Pancreas (tissue), 10 donors: ENCODE measurements around the gene TMIGD1. TPM values are rescaled to one million over a fixed set of nuclear protein-coding genes. Genes with fewer than 3 reads are reported as not detected.

Experiments
- ATAC-seq, 4 donors: fragments of 200-7000 bp; cut with Tn5 transposase; one replicate each; pipeline versions ENCODE4 v1.8.0 to v1.9.1; 2020; ENCODE audit warnings: mild to moderate bottlenecking in 4 of 4, moderate library complexity in 4 of 4
- DNase-seq, 6 donors: peaks; one replicate each; pipeline ENCODE4 v3.0.0-alpha.2; 2020
- FAIRE-seq: peaks from 2 replicates; lab custom pipeline; 2012; peaks lifted over from hg19 to GRCh38; lab: Jason Lieb, UNC
- H3K27ac ChIP-seq, 4 donors: fragments of 200-600 bp; sonication (generic); 1 replicate in 3 of 4; 2 replicates in 1 of 4; pipeline versions ENCODE4 v1.5.0 to v1.8.0; 2020
- H3K27me3 ChIP-seq, 4 donors: fragments of 200-600 bp; one replicate each; pipeline ENCODE4 v1.8.0; 2021
- H3K36me3 ChIP-seq, 3 donors: fragments of 200-600 bp; sonication (generic) in 1 of 3; one replicate each; pipeline versions ENCODE4 v1.5.0 to v1.8.0; 2020 to 2021
- H3K4me1 ChIP-seq, 3 donors: fragments of 200-600 bp; one replicate each; pipeline ENCODE4 v1.8.0; 2021
- H3K4me3 ChIP-seq, 4 donors: fragments of 200-600 bp; sonication (generic) in 2 of 4; one replicate each; pipeline versions ENCODE4 v1.5.0 to v1.8.0; 2020 to 2021
- H3K9me3 ChIP-seq, 4 donors: fragments of 200-600 bp; one replicate each; pipeline ENCODE4 v1.8.0; 2021
- WGBS, 2 donors: extraction: QIAGEN DNeasy Blood & Tissue Kit; methylation state at CpG; one replicate each; pipeline ENCODE4 v1.1.7; 2013; 5-methylcytosine and 5-hydroxymethylcytosine counted together
- intact Hi-C, 3 donors: fragments of 100-400 bp; cut with DNase I; formaldehyde crosslinking; loops; one replicate each; pipeline versions ENCODE4 v1.11.1 to v1.14.2; 2022
- polyA plus RNA-seq, 2 donors: library from polyadenylated mRNA; stranded (reverse); fragments of 200-250 nt; gene quantifications; one replicate each; pipeline ENCODE4 v1.2.3, GENCODE V29; 2013
- total RNA-seq, 6 donors: library from RNA; stranded (reverse); fragmentation: NEBNext Ultra II Directional in 4 of 6; extraction: Animal tissue kit (Norgen Biotek cat#: 25700) in 4 of 6; gene quantifications; one replicate each; pipeline versions ENCODE4 v1.2.1 to v1.2.4, GENCODE V29; 2021 to 2023
- TF ChIP-seq, protein P1 (sequence below), 4 donors: fragments of 200-600 bp; sonication (generic) in 3 of 4; IDR thresholded peaks; one replicate each; pipeline versions ENCODE4 v1.5.0 to v1.8.0; 2021; ENCODE audit warnings: antibody characterized with exemption in 4 of 4
- donor health status: healthy with polysubstance abuse.
- donor health status: DM: no; HTN: no; CAD: no; lungs with moderate emphysema.
- donor health status: DM: no; HTN: no; CAD: no.
- donor health status: control.
- donor health status: control.
- donor health status: Bipolar disorder and iron deficiency.
- donor health status: DM: yes; HTN: yes; CAD: no.
- donor health status: DM: no; HTN: no; CAD: no.
- donor health status: DM: no; HTN: no; CAD: no.
- donor health status: DM: yes; HTN: yes; CAD: no.

The TMIGD1 gene
- total and polyA plus RNA-seq, 8 donors = not detected

DNA sequence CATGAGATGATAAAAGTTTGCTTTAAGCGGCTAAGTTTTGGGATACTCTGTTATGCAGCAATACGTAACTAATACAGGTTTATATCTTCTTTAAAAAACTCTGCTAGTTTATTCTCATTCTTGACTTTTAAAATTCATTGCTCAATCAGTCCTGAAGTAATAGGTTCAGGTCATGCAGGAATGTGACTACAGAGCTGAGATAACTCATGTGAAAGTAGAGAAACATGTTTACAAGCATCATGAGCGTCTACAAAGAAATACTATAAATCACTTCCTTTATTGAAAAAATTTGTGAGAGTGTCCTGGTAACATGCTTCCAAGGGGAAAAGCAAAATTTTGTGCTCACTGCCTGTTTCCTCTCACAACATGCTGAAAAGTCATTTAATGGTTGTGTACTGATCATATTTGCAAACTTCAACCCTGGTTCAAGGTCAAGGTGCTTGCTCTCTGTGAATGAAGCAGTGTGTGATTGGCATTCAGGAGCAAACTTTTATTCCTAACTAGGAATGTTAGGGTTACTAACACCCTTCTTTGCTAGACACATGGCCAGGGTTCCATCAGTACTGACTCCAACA, 12.5 kb upstream of the TMIGD1 start:
- FAIRE-seq (no peak), ATAC-seq (no peak), DNase-seq (no peak)
- Histone ChIP-seq H3K27me3 (no peaks in the 10 kb centered on the region), H3K9me3 (no peaks in the 10 kb centered on the region), H3K36me3 (no peaks in the 10 kb centered on the region), H3K4me3 (no peak overlapping the region), H3K4me1 (peaks cover 29 to 35% (median 32%) of the 10 kb centered on the region in 3 donors), H3K27ac (peak overlapping the region in 2 of 4 donors; percentile 83 to 92)
- WGBS, 2 donors = 83% methylated on average over 3 of the region's 3 CpGs
- TF ChIP-seq, protein P1, sequence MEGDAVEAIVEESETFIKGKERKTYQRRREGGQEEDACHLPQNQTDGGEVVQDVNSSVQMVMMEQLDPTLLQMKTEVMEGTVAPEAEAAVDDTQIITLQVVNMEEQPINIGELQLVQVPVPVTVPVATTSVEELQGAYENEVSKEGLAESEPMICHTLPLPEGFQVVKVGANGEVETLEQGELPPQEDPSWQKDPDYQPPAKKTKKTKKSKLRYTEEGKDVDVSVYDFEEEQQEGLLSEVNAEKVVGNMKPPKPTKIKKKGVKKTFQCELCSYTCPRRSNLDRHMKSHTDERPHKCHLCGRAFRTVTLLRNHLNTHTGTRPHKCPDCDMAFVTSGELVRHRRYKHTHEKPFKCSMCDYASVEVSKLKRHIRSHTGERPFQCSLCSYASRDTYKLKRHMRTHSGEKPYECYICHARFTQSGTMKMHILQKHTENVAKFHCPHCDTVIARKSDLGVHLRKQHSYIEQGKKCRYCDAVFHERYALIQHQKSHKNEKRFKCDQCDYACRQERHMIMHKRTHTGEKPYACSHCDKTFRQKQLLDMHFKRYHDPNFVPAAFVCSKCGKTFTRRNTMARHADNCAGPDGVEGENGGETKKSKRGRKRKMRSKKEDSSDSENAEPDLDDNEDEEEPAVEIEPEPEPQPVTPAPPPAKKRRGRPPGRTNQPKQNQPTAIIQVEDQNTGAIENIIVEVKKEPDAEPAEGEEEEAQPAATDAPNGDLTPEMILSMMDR (IDR thresholded peaks at IDR 0.05) = no peak
- intact Hi-C loops = no loop called here

DNA sequence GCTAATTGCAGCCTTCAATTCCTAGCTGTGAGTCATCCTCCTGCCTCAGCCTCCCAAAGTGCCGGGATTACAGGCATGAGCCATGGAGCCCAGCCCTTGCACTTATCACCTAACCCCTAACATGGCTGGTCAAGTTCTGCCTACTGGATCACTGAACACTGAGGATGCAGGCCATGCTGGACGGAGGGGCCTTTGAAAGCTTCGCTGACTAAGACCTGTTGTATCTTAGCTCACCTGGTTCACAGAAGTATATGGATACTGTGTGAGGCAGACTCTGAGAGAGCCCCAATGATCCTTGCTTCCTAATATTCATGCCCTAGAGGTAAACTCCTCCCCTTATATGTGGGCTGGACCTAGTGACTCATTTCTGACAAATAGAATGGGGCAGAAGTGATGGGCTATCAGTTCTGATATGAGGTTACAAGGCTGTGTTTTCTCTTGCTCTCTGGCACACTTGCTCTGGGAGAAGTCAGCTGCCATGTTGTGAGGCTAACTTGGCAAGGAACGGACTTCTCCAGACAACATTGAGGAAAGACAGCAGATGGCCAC, 11.7 kb upstream of the TMIGD1 start:
- intact Hi-C loops = no loop called here
- FAIRE-seq = no peak
- no peaks in the 10 kb centered on the region for H3K36me3 ChIP-seq
- DNase-seq = peak in 2 of 6 donors; percentile 16 to 30
- ATAC-seq = peak; percentile 4 to 54 (median 34)
- no peaks in the 10 kb centered on the region for H3K9me3 ChIP-seq
- H3K27ac ChIP-seq = peak overlapping the region; percentile 60 to 92 (median 78)
- H3K4me3 ChIP-seq = no peak overlapping the region
- TF ChIP-seq, protein P1 (IDR thresholded peaks at IDR 0.05) = no peak
- H3K4me1 ChIP-seq = peaks cover 29 to 35% (median 32%) of the 10 kb centered on the region in 3 donors
- WGBS, 2 donors = 83 to 85% methylated on average over 4 of the region's 4 CpGs
- no peaks in the 10 kb centered on the region for H3K27me3 ChIP-seq

DNA sequence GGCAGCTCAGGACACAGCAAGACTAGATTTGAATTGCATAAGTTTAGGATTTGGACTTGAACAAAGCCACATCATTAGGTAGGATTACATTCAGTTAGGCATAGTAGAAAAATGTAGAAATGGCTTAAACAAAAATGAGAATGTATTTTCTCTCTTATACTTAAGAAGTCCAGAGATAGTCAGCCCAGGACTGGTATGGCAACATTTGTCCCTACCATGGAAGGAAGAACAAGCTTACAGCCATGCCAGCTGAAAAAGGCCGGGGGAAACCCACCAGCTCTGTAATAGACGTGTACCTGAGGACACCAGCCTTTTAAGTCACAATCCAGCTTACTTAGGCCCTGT, 11.2 kb upstream of the TMIGD1 start:
- peaks cover 29 to 35% (median 32%) of the 10 kb centered on the region in 3 donors for H3K4me1 ChIP-seq
- no peaks in the 10 kb centered on the region for H3K9me3 ChIP-seq
- DNase-seq (no peak), ATAC-seq (peak in 3 of 4 donors; percentile 1 to 3 (median 2)), FAIRE-seq (no peak)
- H3K27me3 ChIP-seq = no peaks in the 10 kb centered on the region
- no peaks in the 10 kb centered on the region for H3K36me3 ChIP-seq
- 76 to 77% methylated on average over 2 of the region's 2 CpGs for WGBS, 2 donors
- H3K27ac ChIP-seq = peak overlapping the region; percentile 60 to 92 (median 78)
- TF ChIP-seq, protein P1 (IDR thresholded peaks at IDR 0.05) = no peak
- intact Hi-C loops = no loop called here
- H3K4me3 ChIP-seq = no peak overlapping the region

DNA sequence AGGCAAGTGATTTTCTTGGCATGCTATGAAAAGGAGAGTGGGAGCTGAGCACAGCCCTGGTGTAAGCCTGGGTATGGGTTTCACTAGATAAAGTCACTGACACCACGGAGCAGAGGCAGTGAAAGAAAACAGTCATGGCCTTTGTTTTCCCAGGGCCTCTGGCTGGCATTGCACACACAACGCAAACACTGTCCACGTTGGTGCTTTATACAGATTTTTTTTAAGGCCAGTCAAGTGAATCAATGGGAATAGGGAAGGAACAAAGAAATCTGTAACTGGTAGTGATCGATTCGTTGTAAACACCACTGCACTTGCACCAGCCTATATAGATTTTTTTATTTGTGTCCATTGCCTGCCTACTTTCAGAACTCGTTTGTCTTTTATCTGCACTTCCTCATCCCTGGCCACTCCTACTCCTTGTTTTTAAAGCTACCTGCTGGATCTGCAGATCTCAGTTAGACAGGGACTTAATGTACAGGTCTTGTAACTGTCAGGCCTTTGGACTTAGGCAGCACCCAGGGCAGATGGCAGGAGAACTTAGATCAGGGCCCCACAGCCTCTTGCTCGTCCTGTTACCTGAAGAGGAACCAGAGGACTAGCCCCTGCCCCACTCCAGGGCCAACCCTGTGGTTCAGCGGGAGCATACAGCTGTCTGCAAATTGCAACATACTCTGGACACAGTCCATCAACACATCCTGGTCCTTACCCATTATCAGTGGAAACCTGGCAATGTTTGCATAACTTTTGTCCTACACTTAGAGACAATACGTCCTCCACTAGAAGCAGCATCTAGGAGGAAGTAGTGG, 10.6 kb upstream of the TMIGD1 start:
- FAIRE-seq = no peak
- 4 to 7% methylated on average over 9 of the region's 9 CpGs for WGBS, 2 donors
- no peaks in the 10 kb centered on the region for H3K27me3 ChIP-seq

More for the DNA sequence above, 10.6 kb upstream of the TMIGD1 start:
- intact Hi-C loops = no loop called here
- DNase-seq (peak; percentile 67 to 83 (median 68)), ATAC-seq (peak; percentile 80 to 84 (median 82))
- H3K4me3 ChIP-seq = peak overlapping the region in 1 of 4 donors; percentile 4
- peak overlapping the region; percentile 60 to 92 (median 78) for H3K27ac ChIP-seq
- H3K36me3 ChIP-seq = no peaks in the 10 kb centered on the region
- TF ChIP-seq, protein P1 (IDR thresholded peaks at IDR 0.05) = no peak
- H3K9me3 ChIP-seq = no peaks in the 10 kb centered on the region
- peaks cover 29 to 35% (median 32%) of the 10 kb centered on the region in 3 donors for H3K4me1 ChIP-seq
